Left ventricle myocardium inferior (tissue), 1 donor: ENCODE data around the gene NEUROD2. TPM values are rescaled to one million over a fixed set of nuclear protein-coding genes. Genes with fewer than 3 reads are reported as not detected.

Experiments
- DNase-seq: peaks from one replicate; pipeline ENCODE4 v3.0.0-alpha.2; 2020
- H3K27ac ChIP-seq: fragments of 200-600 bp; replicated peaks from 2 replicates; pipeline ENCODE4 v1.8.0; 2021
- H3K27me3 ChIP-seq: fragments of 200-600 bp; 2 replicates; pipeline ENCODE4 v1.8.0; 2021; ENCODE audit warnings: low read depth
- H3K36me3 ChIP-seq: fragments of 200-600 bp; 2 replicates; pipeline ENCODE4 v1.8.0; 2021
- H3K4me1 ChIP-seq: fragments of 200-600 bp; 2 replicates; pipeline ENCODE4 v1.8.0; 2021
- H3K4me3 ChIP-seq: fragments of 200-600 bp; 2 replicates; pipeline ENCODE4 v1.8.0; 2021; ENCODE audit warnings: mild to moderate bottlenecking, moderate library complexity
- H3K9me3 ChIP-seq: fragments of 200-600 bp; replicated peaks from 2 replicates; pipeline ENCODE4 v1.8.0; 2021
- intact Hi-C: fragments of 100-400 bp; cut with micrococcal nuclease; formaldehyde crosslinking; loops from one replicate; pipeline ENCODE4 v1.11.0; 2022
- total RNA-seq: library from RNA; stranded (reverse); fragmentation: NEBNext Ultra II Directional; extraction: Animal tissue kit (Norgen Biotek cat#: 25700); gene quantifications from one replicate; pipeline ENCODE4 v1.2.1, GENCODE V29; 2021
- TF ChIP-seq, protein P1 (sequence below): fragments of 200-600 bp; IDR thresholded peaks from 2 replicates; pipeline ENCODE4 v1.8.0; 2021; ENCODE audit warnings: antibody characterized with exemption, mild to moderate bottlenecking, borderline replicate concordance
- donor health status: DM: no; HTN: yes; CAD: no; lungs with severe emphysema.

The NEUROD2 gene
- total RNA-seq, 1 donor from 2014 or later = not detected

DNA sequence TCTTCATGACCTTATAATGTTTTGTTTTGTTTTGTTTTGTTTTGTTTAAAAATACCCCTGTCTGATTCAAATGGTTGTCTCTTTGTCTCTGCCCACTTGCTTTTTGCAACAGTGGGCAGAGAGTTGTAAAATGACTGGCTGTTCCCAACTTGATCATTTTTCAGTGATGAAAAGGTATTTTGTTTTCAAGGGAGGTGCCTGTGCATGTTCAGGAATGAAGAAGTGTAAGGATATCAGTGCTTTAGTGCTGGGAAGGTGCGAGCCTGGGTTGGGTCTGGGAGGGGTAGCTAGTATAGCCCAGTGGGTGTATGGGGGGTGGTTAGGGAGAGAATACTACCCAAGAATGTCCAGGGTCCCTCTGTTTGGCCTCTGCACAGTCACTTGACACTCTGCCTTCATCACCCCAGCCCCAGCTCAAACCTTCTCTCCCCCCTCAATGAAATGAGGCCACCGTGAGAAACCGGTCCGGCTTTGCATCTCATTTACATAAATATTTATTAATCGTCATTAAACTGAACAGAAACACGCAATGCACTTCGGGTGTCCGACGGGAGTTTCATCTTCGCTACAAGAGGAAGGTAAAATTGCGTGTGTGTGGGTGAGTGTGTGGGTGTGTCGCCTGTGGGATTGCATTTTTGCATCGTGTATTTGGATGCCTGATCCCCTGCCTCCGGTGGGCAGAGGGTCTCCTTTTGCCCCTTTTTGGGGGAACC is 4.3 kb downstream of the NEUROD2 start:
- Histone ChIP-seq H3K36me3 (no peaks in the 10 kb centered on the region), H3K27me3 (peaks cover 100% of the 10 kb centered on the region), H3K4me1 (peaks cover 58% of the 10 kb centered on the region), H3K9me3 (no peaks in the 10 kb centered on the region), H3K4me3 (no peak overlapping the region), H3K27ac (no peak overlapping the region)
- intact Hi-C loops = no loop called here
- TF ChIP-seq, protein P1, sequence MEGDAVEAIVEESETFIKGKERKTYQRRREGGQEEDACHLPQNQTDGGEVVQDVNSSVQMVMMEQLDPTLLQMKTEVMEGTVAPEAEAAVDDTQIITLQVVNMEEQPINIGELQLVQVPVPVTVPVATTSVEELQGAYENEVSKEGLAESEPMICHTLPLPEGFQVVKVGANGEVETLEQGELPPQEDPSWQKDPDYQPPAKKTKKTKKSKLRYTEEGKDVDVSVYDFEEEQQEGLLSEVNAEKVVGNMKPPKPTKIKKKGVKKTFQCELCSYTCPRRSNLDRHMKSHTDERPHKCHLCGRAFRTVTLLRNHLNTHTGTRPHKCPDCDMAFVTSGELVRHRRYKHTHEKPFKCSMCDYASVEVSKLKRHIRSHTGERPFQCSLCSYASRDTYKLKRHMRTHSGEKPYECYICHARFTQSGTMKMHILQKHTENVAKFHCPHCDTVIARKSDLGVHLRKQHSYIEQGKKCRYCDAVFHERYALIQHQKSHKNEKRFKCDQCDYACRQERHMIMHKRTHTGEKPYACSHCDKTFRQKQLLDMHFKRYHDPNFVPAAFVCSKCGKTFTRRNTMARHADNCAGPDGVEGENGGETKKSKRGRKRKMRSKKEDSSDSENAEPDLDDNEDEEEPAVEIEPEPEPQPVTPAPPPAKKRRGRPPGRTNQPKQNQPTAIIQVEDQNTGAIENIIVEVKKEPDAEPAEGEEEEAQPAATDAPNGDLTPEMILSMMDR = no peak
- DNase-seq = no peak

DNA sequence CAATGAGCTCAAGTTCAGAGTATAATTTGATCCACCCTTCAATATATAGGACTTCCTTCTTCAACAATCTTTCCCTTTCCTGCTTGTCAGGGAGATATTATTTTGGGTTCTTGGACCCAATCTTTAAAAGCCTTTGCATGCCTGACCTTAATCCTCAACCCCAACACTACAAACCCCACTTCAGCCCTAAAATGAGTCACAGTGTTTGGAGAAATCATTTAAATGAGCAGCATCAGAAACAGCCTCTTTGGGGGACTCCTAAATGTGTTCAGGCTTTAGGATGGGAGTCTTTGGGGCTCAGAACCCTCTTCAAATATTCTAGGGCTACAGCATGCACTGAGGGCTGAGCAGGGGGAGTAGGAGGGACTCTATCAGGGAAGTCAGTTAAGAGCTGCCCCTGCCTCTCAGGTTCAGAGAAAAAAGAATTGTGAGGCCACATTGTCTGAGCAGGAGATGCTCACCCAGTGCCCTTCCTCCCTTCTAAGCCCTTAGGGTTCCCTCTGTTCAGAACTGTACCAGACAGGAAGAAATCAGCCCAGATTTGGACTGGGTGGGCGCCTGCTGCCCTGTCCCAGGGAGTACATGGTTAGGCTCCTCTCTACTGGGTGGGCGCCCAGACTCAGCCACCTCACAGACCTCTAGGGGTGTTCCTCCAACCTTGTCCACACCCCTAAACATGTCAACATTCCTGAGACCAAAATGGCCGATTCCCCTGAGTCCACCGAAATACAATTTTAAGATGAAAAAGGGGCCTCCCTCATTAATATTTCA is 5.0 kb downstream of the NEUROD2 start:
- intact Hi-C loops = no loop called here
- Histone ChIP-seq H3K36me3 (no peaks in the 10 kb centered on the region), H3K4me3 (no peak overlapping the region), H3K27me3 (peaks cover 100% of the 10 kb centered on the region), H3K27ac (no peak overlapping the region), H3K4me1 (peaks cover 60% of the 10 kb centered on the region), H3K9me3 (no peaks in the 10 kb centered on the region)
- TF ChIP-seq, protein P1 = no peak
- no peak for DNase-seq

DNA sequence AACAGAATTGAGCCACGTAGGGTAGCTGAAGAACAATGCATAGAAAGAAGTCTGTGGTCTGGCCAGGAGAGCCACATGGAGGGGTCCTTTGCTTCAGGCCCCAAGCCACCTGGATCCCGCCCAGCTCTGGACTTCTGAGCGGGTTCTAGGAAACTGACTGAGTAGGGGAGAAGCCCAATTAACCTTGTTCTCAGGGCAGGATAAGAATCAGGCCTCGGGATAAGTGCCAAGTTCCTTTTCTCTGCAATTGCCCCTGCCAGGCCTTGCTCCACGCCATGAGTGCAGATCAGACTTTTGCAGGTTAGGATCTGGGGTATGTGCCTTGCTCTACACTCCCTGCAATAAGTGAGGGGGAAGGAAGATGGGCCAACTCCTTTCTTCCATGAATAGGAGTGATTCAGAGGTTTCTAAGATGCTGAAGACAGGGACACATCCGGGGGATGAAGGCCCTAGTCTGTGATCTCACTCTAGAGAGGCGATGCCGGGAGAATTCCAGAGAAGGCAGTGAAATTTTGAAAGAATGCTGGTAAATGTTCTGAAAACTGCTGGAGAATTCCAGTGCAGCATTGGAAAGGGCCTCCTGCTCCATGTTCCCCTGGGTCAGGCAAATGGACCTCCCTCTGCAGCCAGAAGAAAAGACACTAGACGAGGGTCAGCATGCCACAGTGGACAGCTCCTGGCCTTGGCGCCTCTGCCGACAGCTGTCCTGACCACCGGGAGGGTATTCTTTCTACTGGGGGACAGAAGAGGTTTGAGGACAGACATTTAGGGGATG is 5.8 kb downstream of the NEUROD2 start:
- DNase-seq = no peak
- no peak overlapping the region for H3K4me3 ChIP-seq
- H3K9me3 ChIP-seq = no peaks in the 10 kb centered on the region
- peaks cover 100% of the 10 kb centered on the region for H3K27me3 ChIP-seq
- H3K4me1 ChIP-seq = peaks cover 61% of the 10 kb centered on the region
- TF ChIP-seq, protein P1 = no peak
- H3K27ac ChIP-seq = no peak overlapping the region
- intact Hi-C loops = no loop called here
- H3K36me3 ChIP-seq = no peaks in the 10 kb centered on the region

DNA sequence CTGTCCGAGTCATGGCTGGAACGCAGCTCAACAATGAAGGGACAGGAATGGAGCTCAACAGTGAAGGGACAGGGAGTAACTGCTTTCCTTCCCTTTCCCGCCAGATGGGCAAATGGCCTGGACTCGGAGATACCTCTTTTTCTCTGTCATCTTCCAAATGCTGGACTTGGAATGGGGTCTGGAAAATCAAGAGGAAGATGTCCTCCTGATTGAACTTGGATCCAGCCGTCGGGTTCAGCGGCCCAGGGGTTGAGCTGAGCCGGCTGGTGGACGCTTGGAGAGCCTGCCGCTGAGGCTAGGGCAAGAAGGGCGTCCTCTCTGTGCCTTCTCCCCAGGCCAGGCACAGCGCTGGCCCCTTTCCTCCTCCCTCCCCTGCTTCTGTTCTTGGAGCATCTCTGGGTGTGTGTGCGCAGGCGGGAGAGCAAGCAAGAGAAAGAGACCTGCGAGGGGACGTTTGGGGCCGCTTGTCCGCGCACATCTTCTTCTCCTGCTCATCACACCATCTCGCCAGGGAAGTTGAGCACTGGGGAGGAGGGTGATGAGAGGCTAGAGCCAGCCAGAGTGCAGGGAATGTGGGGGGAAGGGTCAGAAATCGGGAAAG is 6.6 kb downstream of the NEUROD2 start:
- Histone ChIP-seq H3K27me3 (peaks cover 100% of the 10 kb centered on the region), H3K9me3 (no peaks in the 10 kb centered on the region), H3K4me3 (no peak overlapping the region), H3K36me3 (no peaks in the 10 kb centered on the region), H3K27ac (no peak overlapping the region), H3K4me1 (peaks cover 54% of the 10 kb centered on the region)
- TF ChIP-seq, protein P1 = no peak
- intact Hi-C loops = no loop called here
- DNase-seq = no peak

DNA sequence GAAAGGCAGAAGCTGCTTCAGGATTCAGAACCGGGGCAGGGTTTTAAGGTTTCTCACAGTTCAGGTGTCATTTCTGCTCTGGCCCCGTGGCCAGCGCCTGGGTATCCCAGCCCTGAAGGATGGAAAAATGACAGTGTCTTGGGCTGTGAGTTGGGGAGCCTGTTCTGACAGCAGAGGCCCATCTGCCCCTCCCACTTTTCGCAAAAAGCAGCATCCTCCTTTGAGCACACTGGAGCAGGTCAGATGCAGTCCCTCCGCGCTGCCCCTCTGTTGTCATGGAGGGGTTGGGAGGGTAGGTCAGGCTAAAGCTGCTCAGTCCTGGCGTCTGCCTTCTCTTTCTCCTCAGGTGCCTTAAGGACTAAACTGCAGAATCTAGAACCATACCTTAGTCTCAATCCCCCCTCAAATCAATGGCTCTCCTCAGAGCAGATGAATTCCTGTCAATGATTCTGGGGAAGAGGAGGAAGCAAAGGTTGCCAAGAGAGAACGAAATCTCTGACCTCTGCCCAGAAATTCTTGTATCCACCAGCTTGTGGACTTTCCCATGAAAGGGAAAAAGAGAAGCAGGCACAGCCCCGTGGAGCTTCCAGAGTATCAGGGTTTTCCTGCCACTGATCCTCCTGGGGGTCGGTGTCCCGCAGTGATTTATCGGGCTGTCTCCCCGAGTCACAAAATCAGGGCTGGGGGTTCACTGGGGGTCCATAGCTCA is 7.3 kb downstream of the NEUROD2 start:
- H3K9me3 ChIP-seq = no peaks in the 10 kb centered on the region
- peaks cover 47% of the 10 kb centered on the region for H3K4me1 ChIP-seq
- no peak for DNase-seq
- H3K36me3 ChIP-seq = no peaks in the 10 kb centered on the region
- intact Hi-C loops = no loop called here
- H3K4me3 ChIP-seq = no peak overlapping the region
- TF ChIP-seq, protein P1 = no peak
- no peak overlapping the region for H3K27ac ChIP-seq
- H3K27me3 ChIP-seq = peaks cover 100% of the 10 kb centered on the region
